Hematopoietic multipotent progenitor cell treated with erythropoietin and hydrocortisone succinate and interleukin-3 and kit ligand, for 8 days (in vitro differentiated cells): ENCODE data around the gene BEST4.
"Not testable (repeated sequence)": the region's sequence is repeated elsewhere in the genome, so short reads cannot be mapped to it uniquely, and the experiment has no call there.

Experiments
- DNase-seq: peaks from one replicate; pipeline ENCODE4 v3.0.0-alpha.2; 2015

BEST4 gene

DNA sequence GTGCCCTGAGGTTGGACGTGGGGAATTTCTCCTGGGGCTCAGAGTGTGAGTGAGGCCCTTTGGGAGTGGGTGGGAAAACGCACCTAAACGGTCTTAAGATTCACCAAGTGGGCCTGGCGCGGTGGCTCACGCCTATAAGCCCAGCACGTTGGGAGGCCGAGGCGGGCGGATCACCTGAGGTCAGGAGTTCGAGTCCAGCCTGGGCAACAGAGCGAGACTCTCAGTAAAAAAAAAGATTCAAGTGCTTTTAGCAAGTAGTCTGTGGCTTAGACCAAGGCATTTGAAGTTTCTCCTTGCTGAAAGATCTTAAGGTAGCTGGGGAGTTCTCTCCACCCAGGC, 11.3 kb downstream of the BEST4 start:
- no peak for DNase-seq

DNA sequence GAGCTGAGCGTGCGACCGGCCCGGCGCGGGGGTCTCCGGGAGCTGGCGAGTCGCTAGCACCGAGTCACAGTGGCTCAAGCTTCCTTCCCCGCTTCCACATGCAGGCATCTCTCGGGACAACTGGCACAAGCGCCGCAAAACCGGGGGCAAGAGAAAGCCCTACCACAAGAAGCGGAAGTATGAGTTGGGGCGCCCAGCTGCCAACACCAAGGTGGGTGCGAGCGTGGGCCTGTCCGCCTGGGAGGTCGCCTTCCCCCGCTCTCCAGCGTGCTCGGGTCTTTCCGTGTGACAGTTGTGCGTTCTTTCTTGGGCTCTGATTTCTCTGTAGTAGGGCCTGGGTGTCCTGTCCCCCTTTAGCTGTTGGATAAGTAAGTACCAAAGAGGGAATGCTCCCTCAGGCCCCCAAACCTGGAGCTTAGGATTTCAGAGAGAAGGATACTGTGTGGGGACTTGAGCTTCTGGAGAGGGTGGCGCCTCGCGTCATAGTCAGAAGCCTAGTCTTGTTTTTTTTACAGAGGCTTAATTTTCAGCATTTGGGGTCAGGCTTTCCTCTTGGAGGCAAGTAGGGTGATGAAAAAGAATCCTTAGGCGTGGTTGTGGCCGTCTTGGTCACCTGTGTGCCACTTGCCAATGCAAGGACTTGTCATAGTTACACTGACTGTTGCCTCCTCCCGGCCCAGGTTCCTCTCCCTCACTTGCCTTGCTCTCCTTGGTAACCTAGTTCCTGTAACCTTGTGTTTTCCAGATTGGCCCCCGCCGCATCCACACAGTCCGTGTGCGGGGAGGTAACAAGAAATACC, 11.8 kb downstream of the BEST4 start:
- DNase-seq = no peak

DNA sequence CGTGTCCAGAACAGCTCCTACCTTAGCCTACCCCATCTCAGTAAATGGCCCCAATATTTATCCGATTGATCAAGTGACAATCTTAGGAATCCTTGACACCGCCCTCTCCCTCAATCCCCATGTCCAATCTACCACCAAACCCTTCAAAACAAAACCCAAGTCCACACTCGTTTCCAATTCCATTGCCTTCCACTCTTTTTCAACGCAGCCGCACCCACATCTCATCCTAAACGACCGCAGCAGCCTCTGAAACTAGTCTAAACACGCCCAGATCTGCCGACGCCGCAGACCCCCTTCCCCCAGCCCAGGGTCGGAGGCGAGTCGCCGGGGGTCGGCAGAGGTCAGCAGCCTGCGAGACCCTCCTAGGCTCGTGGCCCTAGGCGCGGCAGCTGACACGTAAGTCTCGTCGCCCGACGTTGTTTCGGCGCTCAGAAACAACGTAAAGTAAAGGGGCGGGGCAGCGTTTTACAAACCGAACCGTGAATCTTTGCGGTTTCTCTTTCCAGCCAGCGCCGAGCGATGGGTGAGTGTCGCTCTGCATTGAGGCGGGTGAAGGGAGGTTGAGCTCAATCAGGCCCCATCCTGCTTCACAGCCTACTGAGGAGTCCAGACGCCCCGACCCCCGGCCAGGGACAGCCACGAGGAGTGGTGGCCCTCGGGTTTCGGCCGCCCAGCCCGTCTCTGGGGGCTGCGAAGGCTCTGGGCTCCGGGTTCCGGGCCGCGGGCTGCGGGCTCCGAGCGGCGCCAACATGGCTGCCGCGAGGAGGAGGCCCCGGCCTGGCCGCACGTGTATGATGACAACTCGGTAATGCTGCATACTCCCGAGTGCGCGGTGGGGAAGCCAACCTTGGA, 12.7 kb downstream of the BEST4 start, which contains the start of gene RPS8:
TSS of gene RPS8 (plus strand) at position 463 of the 852 bp plus-strand sequence. CDS start at position 520, 57 bp downstream.
- peak; percentile 97 for DNase-seq

DNA sequence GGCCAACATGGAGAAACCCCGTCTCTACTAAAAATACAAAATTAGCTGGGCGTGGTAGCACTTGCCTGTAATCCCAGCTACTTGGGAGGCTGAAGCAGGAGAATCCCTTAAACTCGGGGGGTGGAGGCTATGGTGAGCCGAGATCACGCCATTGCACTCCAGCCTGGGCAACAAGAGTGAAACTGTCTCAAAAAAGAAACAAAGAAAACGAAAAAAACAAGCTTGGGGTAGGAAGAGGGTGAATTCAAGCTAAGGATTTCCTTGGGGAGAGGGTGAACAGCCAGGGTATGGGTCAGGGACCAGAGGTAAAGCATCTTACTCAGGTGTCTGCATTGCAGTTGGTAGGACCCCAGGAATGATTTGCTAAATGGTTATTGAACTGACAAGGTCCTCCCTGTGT, 21.5 kb downstream of the BEST4 start:
- not testable (repeated sequence) for DNase-seq

DNA sequence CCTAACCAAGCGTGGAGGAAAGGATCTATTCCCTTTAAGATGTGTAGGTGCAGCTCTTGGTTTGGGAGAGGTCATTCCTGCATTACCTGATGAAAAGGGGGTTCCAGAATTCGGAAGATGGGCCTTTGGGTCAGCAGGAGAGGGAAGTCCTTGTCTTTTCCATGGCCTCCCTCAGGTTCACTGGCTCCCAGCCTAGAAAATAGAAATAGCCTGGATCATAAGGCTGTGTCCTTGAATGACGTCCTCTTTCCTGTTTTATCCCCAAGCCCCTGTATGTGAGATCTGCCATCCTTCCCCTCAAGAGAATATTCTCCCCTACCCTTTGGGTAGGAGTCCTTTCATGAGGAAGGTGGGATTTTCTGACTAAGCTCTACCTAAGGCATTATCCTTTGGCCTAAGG, 27.1 kb downstream of the BEST4 start:
- no peak for DNase-seq

DNA sequence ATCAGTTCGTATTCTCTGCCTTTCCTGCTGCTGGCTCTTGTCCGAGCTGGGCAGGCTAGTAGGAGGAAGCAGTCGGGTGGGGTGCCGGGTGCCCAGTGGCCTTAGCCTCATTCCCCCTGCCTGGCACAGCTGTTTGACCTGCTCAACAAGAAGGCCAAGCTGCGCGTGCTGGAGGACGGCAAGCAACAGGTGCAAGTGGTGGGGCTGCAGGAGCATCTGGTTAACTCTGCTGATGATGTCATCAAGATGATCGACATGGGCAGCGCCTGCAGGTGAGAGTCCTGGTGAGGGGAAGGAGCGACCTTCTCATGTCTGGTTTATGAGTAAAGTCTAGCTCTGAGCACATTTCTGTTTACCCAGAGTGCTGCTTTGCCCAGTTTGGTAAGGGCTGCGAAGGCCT, 28.9 kb downstream of the BEST4 start:
- DNase-seq = no peak

DNA sequence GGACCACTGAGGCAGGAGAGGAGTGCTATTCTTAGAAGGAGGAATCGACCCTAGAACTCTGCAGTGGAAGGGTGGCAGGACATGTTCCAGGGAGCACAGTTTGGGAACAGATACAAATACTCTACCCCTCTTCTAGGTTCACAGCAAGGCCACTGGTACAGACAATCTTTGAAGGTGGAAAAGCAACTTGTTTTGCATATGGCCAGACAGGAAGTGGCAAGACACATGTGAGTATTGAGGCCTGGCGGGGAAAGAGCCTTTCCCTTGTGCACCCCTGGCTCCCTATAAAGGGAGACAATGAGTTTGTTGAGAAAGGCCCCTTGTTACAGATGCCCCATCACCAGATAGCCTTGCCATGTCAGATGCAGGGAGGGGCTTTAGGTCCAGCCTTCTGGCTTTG, 30.6 kb downstream of the BEST4 start:
- DNase-seq = no peak

DNA sequence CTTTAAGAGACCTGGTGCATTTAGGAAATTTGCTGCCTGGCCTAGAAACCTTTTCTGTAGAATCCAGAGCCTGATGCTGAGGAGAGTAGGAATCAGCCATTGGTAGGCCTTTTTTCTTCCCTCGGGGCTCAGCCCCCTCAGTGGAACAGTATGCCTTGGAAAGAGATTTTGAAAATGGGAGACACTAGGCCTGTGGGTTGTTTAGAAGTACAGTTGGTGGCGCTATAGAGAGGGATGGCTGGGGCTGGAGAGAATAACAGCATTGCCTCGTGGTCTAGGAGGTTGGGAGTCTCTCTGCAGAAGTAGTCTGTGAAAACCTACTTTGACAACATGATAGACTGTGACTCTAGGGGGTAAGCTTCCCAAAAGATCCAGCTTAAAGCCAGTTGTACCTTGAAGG, 40.1 kb downstream of the BEST4 start:
- no peak for DNase-seq

DNA sequence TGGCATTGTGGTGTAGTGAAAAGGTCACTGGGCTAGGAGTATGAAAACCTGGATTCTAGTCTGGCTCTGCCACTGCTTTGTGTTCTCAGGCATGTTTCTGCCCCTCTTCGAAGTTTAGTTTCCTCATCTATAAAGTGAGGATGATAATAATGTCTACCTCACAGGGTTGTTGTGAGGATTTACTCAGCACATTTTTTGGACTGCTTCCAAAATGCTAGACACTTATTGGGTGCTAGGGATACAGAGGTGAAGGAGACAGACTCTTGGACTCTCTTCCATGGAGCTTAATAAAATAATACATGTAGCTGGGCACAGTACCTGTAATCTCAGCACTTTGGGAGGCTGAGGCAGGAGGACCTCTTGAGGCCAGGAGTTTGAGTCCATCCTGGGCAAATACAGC, 44.8 kb downstream of the BEST4 start:
- DNase-seq = peak; percentile 24

DNA sequence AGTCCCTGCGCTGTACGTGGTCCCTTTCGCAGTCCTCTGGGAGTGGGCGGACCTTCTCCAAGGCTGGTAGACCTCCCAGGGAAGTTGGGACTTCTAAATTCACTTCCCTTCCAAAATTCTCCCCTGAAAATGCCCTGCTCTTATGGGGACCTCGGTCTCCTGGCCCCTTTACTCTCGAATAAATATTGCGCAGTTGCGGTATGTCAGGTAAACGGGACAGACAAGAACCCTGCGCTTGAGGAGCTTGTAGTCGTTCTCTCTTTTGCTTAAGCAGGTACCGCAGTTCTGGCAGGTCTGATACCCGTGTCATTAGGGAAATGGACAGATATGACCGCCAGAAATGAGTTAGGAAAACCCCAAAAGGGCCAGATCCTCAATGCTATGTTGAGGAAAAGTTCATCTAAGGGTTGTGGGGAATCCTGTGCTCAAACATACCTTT, 47.8 kb downstream of the BEST4 start:
- peak; percentile 20 for DNase-seq

DNA sequence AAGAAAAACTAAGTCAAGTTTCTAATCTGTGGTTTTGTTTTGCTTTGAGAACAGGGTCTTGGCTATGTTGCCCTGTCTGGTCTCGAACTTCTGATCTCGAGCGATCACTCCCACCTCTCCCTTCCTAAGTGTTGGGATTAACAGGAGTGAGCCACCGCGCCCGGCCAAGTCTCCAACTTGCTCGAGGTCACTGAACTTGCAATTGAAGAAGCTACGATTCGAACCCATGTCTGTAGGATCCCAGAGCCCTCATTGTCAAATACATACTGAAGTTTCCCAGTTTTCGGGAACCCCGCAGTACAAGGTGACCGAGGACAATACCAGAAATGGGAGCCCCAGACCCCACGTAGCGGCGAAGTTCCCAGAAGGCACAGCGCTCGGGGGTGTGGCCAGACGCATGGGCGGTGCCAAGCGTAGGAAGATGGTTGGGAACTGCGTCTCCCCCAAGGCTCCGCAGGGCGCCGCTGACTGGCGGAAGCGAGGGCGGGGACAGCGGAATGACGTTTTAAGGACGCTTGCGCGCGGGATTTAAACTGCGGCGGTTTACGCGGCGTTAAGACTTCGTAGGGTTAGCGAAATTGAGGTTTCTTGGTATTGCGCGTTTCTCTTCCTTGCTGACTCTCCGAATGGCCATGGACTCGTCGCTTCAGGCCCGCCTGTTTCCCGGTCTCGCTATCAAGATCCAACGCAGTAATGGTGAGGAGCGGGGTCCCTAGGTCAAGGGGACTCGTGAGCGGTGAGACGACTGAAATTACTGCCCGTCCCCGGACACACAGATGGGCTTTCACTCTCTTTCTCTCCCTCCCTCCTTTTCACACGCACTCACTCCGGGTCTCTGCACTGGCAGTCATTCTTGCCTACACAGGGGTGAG, 48.4 kb downstream of the BEST4 start, which contains the start of gene KIF2C:
TSS of gene KIF2C (plus strand) at position 531 of the 872 bp plus-strand sequence. CDS start at position 627, 96 bp downstream.
- peak; percentile 98 for DNase-seq

DNA sequence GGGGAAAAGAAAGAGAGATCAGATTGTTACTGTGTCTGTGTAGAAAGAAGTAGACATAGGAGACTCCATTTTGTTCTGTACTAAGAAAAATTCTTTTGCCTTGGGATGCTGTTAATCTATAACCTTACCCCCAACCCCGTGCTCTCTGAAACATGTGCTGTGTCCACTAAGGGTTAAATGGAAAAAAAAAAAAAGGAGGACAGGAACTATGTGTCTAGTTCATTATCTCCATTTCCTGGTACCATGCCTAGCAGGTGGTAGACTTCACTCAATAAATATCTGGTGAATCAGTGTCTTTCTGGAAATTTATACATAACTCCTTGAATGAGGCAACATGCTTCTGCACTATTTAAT, 49.0 kb downstream of the BEST4 start:
- not testable (repeated sequence) for DNase-seq

DNA sequence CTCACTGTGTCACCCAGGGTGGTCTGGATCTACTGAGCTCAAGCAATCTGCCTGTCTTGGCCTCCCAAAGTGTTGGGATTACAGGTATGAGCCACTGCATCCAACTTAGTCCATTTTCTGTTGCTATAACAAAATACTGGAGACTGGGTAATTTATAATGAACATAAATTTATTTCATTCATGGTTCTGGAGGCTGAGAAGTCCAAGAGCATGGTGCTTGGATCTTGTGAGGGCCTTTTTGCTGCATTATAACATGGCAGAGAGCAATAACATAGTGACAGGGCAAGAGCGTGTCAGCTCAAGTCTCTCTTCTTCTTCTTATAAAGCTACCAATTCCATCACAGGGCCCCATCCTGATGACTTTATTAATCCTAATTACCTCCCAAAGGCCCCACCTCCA, 52.0 kb downstream of the BEST4 start:
- DNase-seq = no peak

DNA sequence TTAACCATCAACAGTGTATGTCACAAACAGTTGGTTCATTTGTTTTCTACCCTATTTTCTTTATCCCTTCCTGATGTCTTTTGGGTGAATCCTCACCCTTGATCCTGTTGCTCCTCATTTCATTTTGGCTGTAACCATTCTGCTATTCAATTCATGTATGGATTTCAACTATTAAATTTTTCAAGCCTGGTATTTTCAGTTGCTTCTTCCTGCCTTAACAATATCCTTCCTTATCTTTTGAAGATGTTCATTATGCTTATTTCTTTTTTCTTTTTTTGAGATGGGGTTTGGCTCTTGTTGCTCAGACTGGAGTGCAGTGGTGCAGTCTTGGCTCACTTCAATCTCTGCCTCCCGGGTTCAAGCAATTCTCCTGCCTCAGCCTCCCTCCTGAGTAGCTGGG, 54.2 kb downstream of the BEST4 start:
- DNase-seq = no peak
